Liver (tissue), 9 donors: ENCODE measurements around the gene OTOA. TPM values are rescaled to one million over a fixed set of nuclear protein-coding genes. Genes with fewer than 3 reads are reported as not detected.

Source experiments
- DNase-seq: peaks from one replicate; pipeline ENCODE4 v3.0.0-alpha.2; 2017; ENCODE audit warnings: low spot score
- H3K27ac ChIP-seq, 2 donors: one replicate each; pipeline ENCODE4 v1.7.0; 2013; ENCODE audit warnings: inconsistent platforms in 2 of 2, low read length in 2 of 2, control low read depth in 1 of 2, low read depth in 1 of 2, mild to moderate bottlenecking in 1 of 2
- H3K27me3 ChIP-seq, 4 donors: one replicate each; pipeline versions ENCODE4 v1.6.1 to v1.7.0; 2013; ENCODE audit warnings: low read length in 3 of 4, inconsistent platforms in 1 of 4, mild to moderate bottlenecking in 1 of 4, moderate library complexity in 1 of 4; ENCODE audit not compliant: control insufficient read depth in 4 of 4, insufficient read depth in 4 of 4
- H3K36me3 ChIP-seq, 4 donors: one replicate each; pipeline versions ENCODE4 v1.6.1 to v1.7.0; 2013; ENCODE audit warnings: low read length in 3 of 4, mild to moderate bottlenecking in 3 of 4, low read depth in 1 of 4, moderate library complexity in 1 of 4; ENCODE audit not compliant: control insufficient read depth in 4 of 4, insufficient read depth in 3 of 4
- H3K4me1 ChIP-seq, 4 donors: one replicate each; pipeline versions ENCODE4 v1.6.1 to v1.7.0; 2013; ENCODE audit warnings: low read length in 3 of 4, mild to moderate bottlenecking in 3 of 4, moderate library complexity in 1 of 4; ENCODE audit not compliant: control insufficient read depth in 4 of 4, insufficient read depth in 4 of 4
- H3K4me3 ChIP-seq, 3 donors: one replicate each; pipeline versions ENCODE4 v1.6.1 to v1.7.0; 2013; ENCODE audit warnings: low read length in 3 of 3, control low read depth in 1 of 3, low read depth in 1 of 3, mild to moderate bottlenecking in 1 of 3
- H3K9ac ChIP-seq, 2 donors: one replicate each; pipeline ENCODE4 v1.7.0; 2013; ENCODE audit warnings: low read length in 2 of 2, mild to moderate bottlenecking in 2 of 2, moderate library complexity in 2 of 2, control low read depth in 1 of 2, low read depth in 1 of 2
- H3K9me3 ChIP-seq, 4 donors: one replicate each; pipeline versions ENCODE4 v1.6.1 to v1.7.0; 2013; ENCODE audit warnings: low read length in 3 of 4; ENCODE audit not compliant: control insufficient read depth in 4 of 4
- CTCF ChIP-seq: fragments of 150-350 bp; IDR thresholded peaks from 2 replicates; pipeline ENCODE4 v1.5.1; 2017; ENCODE audit warnings: improper control_type of control experiment, low read depth, low read length; ENCODE audit not compliant: missing input control
- EGR1 ChIP-seq, 2 donors: IDR thresholded peaks; 2 replicates each; pipeline ENCODE4 v1.6.1; 2016 to 2018; ENCODE audit warnings: antibody characterized with exemption in 2 of 2, low read depth in 2 of 2
- FOXA1 ChIP-seq: IDR thresholded peaks from 2 replicates; pipeline ENCODE4 v1.6.1; 2016; ENCODE audit warnings: antibody characterized with exemption
- FOXA2 ChIP-seq: IDR thresholded peaks from 2 replicates; pipeline ENCODE4 v1.6.1; 2016; ENCODE audit warnings: antibody characterized with exemption
- GABPA ChIP-seq, 2 donors: IDR thresholded peaks in 1 of 2; conservative IDR thresholded peaks in 1 of 2; 2 replicates each; pipeline ENCODE4 v1.6.1; 2016; ENCODE audit warnings: antibody characterized with exemption in 2 of 2, mild to moderate bottlenecking in 1 of 2, moderate library complexity in 1 of 2
- HNF4A ChIP-seq, 2 donors: conservative IDR thresholded peaks; 2 replicates each; pipeline ENCODE4 v1.6.1; 2016; ENCODE audit warnings: antibody characterized with exemption in 2 of 2, mild to moderate bottlenecking in 2 of 2
- HNF4G ChIP-seq: IDR thresholded peaks from 2 replicates; pipeline ENCODE4 v1.6.1; 2016; ENCODE audit warnings: antibody characterized with exemption
- MAX ChIP-seq: IDR thresholded peaks from 2 replicates; pipeline ENCODE4 v1.6.1; 2016; ENCODE audit warnings: antibody characterized with exemption
- NR2F2 ChIP-seq: IDR thresholded peaks from 2 replicates; pipeline ENCODE4 v1.6.1; 2016; ENCODE audit warnings: antibody characterized with exemption
- RAD21 ChIP-seq, 2 donors: IDR thresholded peaks; 2 replicates each; pipeline ENCODE4 v1.6.1; 2016; ENCODE audit warnings: antibody characterized with exemption in 2 of 2, mild to moderate bottlenecking in 2 of 2
- REST ChIP-seq: IDR thresholded peaks from 2 replicates; pipeline ENCODE4 v1.6.1; 2016; ENCODE audit warnings: antibody characterized with exemption, mild to moderate bottlenecking
- RXRA ChIP-seq, 2 donors: IDR thresholded peaks; 2 replicates each; pipeline ENCODE4 v1.6.1; 2017 to 2018; ENCODE audit warnings: antibody characterized with exemption in 2 of 2, mild to moderate bottlenecking in 1 of 2
- SP1 ChIP-seq: IDR thresholded peaks from 2 replicates; pipeline ENCODE4 v1.6.1; 2018; ENCODE audit warnings: antibody characterized with exemption, mild to moderate bottlenecking
- TAF1 ChIP-seq: conservative IDR thresholded peaks from 2 replicates; pipeline ENCODE4 v1.6.1; 2016; ENCODE audit warnings: antibody characterized with exemption, mild to moderate bottlenecking
- YY1 ChIP-seq: IDR thresholded peaks from 2 replicates; pipeline ENCODE4 v1.6.1; 2016; ENCODE audit warnings: antibody characterized with exemption, mild to moderate bottlenecking
- WGBS: extraction: QIAGEN DNeasy Blood & Tissue Kit; methylation state at CpG from one replicate; pipeline ENCODE4 v1.1.7; 2013; 5-methylcytosine and 5-hydroxymethylcytosine counted together
- polyA plus RNA-seq, 2 donors: library from polyadenylated mRNA; stranded (reverse) in 1 of 2; unstranded in 1 of 2; fragments of 200-250 nt in 1 of 2; fragments of >200 nt in 1 of 2; fragmentation: Nextera tagmentation in 1 of 2; extraction: Ambion mirVana in 1 of 2; gene quantifications; one replicate each; pipeline versions ENCODE4 v1.2.1 to v1.2.3, GENCODE V29; 2013 to 2015
- total RNA-seq, 2 donors: library from RNA; depleted of rRNA; stranded (reverse); fragments of >200 nt; gene quantifications; one replicate each; pipeline ENCODE4 v1.2.3, GENCODE V29; 2014
- TF ChIP-seq, protein P1 (sequence below): IDR thresholded peaks from 2 replicates; pipeline ENCODE4 v1.6.1; 2016; ENCODE audit warnings: antibody characterized with exemption
- donor health status: healthy.
- donor health status: healthy.
- donor health status: healthy.
- donor health status: healthy.
- donor health status: healthy.

The OTOA gene
- total and polyA plus RNA-seq, 4 donors: 0.05 to 0.17 (median 0.10) TPM

DNA sequence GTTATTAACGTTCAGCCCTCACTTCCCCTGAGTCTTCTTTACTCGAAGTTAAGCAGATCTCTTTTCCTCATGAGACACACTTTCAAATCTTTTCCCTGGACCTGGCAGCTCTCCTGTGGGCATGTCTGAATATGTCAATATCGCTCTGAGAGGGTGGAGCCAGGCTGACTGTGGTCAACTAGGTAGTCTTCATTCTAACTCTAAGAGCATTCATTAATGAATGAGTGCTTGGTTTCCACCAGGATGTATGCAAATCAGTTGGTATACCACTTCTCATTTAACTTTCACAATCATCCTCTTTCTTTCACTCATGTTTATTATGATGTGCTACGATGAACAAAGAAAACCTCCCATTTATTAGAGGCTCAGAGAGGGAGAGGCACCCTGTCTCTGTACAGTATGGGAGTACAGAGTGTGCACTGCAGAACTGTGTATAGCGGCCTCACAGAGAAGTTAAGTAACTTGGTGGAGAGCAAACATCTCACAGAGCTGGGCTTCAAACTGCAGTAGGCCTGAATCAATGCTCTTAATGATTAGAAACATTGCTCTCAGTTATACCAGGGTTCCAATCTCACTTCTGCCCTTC is 39.9 kb downstream of the OTOA start:
- no peaks in the 10 kb centered on the region for H3K36me3 ChIP-seq

DNA sequence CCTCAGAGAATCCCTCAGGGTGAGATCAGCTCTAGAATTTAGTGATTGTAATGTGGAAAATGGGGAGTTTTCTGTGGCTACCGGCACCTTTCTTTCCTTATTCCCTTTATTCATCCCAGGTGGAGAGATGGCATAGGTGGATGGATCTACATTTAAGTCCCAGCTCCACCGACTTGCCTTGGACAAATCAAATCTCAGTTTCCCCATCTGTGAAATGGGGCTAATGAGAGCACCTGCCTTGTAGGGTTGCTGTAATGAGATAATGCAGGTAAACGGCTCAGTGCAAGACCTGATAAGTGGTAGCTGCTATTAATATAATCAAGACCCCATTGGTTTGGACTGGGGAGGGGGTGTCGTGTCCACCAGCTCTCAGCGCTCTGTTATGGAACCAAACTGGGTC is 40.5 kb downstream of the OTOA start:
- Histone ChIP-seq H3K36me3 (no peaks in the 10 kb centered on the region), H3K27ac (no peak overlapping the region), H3K4me1 (peaks cover 0 to 6% (median 0%) of the 10 kb centered on the region in 4 donors), H3K27me3 (no peaks in the 10 kb centered on the region), H3K9me3 (no peaks in the 10 kb centered on the region), H3K9ac (no peak overlapping the region), H3K4me3 (no peak overlapping the region)
- DNase-seq: no peak
- WGBS: 87% methylated on average over 5 of the region's 5 CpGs
- no peak for TF ChIP-seq FOXA1
- TF ChIP-seq, protein P1, sequence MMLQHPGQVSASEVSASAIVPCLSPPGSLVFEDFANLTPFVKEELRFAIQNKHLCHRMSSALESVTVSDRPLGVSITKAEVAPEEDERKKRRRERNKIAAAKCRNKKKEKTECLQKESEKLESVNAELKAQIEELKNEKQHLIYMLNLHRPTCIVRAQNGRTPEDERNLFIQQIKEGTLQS: no peak
- no peak for TF ChIP-seq RAD21 (IDR thresholded peaks at IDR 0.05)
- TF ChIP-seq EGR1 (IDR thresholded peaks at IDR 0.05; ENCODE audit: low read depth in 2 of 2): no peak
- no peak for TF ChIP-seq HNF4G
- no peak for TF ChIP-seq RXRA (IDR thresholded peaks at IDR 0.05)
- no peak for TF ChIP-seq HNF4A (conservative IDR thresholded peaks at IDR 0.05)
- no peak for TF ChIP-seq MAX
- no peak for TF ChIP-seq GABPA (IDR thresholded peaks at IDR 0.05 in 1 of 2, conservative IDR thresholded peaks at IDR 0.05 in 1 of 2)
- TF ChIP-seq REST: no peak
- no peak for TF ChIP-seq NR2F2
- no peak for TF ChIP-seq TAF1
- no peak for TF ChIP-seq SP1
- TF ChIP-seq FOXA2: no peak

More for the DNA sequence above, 39.9 kb downstream of the OTOA start:
- no peak overlapping the region for H3K4me3 ChIP-seq
- H3K4me1 ChIP-seq: peaks cover 0 to 4% (median 0%) of the 10 kb centered on the region in 4 donors
- no peak overlapping the region for H3K27ac ChIP-seq
- H3K9ac ChIP-seq: no peak overlapping the region
- WGBS: 75% methylated on average over 5 of the region's 5 CpGs
- H3K27me3 ChIP-seq: no peaks in the 10 kb centered on the region
- DNase-seq: no peak
- TF ChIP-seq HNF4A (conservative IDR thresholded peaks at IDR 0.05): no peak
- TF ChIP-seq REST: no peak
- TF ChIP-seq CTCF: no peak
- TF ChIP-seq FOXA2: no peak
- no peak for TF ChIP-seq YY1
- TF ChIP-seq RXRA (IDR thresholded peaks at IDR 0.05): no peak
- no peak for TF ChIP-seq SP1
- no peak for TF ChIP-seq NR2F2
- no peaks in the 10 kb centered on the region for H3K9me3 ChIP-seq
